ENCODE measurements around the gene RPS19.

RPS19 gene

DNA sequence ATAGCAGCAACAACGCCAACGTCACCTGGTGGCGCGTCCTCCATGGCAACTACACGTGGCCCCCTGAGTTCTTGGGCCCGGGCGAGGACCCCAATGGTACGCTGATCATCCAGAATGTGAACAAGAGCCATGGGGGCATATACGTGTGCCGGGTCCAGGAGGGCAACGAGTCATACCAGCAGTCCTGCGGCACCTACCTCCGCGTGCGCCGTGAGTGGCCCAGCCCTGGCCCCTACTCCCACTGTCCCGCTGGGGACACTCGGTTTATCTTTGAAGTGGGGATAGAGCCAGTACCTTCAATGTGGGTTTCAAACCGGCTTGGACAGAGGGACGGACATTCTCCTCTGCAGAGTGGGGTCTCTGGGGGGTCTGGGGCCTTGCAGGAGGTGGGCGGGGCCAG, 19.0 kb downstream of the RPS19 start:
- ATAC-seq: no peak

DNA sequence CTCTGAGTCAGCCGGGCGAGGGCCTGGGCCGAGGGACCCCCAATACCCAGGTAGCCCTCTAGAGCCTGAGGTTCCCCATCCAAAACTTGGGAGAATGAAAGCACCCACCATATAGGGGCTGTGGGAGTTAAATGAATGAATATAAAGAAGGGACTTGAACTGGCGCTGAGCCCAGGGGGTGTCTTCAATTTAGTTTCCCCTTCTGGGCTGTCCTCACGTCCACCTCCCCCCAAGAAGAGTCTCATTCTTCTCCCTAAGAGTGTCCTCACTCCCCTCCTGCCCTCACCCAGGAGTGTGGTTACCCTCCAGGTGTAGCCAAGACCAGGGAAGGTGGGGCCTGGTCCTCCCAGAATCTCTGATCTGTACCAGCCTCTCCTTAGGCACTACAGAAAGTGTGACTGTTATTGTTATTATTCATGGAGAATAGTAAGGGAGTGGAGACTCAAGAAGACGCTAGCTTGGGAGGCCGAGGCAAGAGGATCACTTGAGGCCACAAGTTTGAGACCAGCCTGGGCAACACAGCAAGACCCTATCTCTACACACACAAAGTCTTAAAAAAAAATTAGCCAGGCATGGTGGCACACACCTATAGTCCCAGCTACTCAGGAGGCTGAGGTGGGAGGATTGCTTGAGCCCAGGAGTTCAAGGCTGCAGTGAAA, 19.7 kb downstream of the RPS19 start:
- DNase-seq: no peak

More for the DNA sequence above, 19.0 kb downstream of the RPS19 start:
- no peak for DNase-seq

DNA sequence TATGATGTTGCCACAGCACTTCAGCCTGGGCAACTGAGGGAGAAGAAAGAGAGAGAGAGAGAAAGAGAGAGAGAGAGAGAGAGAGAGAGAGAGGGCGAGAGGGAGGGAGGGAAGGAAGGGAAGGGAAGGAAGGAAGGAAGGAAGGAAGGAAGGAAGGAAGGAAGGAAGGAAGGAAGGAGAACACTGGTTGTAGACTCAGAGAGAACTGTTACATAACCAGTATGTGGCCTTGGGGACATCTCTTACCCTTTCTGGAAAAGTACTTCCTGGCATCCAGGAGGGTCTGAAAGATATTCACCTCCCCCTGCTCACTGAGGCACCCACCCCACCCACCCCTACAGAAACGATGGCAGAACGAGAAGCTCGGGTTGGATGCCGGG, 20.3 kb downstream of the RPS19 start:
- no peak for DNase-seq
- ATAC-seq: no peak

More for the DNA sequence above, 19.7 kb downstream of the RPS19 start:
- no peak for ATAC-seq

- ATAC-seq (no peak), DNase-seq (peak; percentile 74)
Measured at GRCh38 chr19:41882568-41883462, 22.8 kb downstream of the RPS19 start, which contains the start of gene ARHGEF1. Gene ARHGEF1 (plus strand): TSS chr19:41883184. CDS start chr19:41888083, 4,899 bp downstream.

DNA sequence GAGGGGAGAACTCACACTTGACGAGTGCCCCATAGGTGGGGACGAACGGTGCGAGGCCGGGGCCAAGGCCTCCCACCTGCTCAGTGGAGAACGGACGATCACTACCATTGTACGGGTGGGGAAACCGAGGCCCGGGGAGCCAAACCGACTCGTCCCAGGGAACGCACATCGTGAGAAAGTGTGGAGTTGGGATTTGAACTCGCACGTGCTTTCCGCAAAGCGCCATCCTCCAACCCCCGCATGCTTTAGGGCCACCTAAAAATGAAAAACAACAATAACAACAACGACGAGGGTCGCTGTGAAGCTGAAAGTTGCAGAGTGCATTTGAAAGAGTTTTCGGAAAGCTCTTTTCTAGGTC, 23.4 kb downstream of the RPS19 start:
- DNase-seq (no peak), ATAC-seq (no peak)

- DNase-seq (peak; percentile 92), ATAC-seq (peak; percentile 81)
Measured at GRCh38 chr19:41883821-41884733, 24.0 kb downstream of the RPS19 start.

DNA sequence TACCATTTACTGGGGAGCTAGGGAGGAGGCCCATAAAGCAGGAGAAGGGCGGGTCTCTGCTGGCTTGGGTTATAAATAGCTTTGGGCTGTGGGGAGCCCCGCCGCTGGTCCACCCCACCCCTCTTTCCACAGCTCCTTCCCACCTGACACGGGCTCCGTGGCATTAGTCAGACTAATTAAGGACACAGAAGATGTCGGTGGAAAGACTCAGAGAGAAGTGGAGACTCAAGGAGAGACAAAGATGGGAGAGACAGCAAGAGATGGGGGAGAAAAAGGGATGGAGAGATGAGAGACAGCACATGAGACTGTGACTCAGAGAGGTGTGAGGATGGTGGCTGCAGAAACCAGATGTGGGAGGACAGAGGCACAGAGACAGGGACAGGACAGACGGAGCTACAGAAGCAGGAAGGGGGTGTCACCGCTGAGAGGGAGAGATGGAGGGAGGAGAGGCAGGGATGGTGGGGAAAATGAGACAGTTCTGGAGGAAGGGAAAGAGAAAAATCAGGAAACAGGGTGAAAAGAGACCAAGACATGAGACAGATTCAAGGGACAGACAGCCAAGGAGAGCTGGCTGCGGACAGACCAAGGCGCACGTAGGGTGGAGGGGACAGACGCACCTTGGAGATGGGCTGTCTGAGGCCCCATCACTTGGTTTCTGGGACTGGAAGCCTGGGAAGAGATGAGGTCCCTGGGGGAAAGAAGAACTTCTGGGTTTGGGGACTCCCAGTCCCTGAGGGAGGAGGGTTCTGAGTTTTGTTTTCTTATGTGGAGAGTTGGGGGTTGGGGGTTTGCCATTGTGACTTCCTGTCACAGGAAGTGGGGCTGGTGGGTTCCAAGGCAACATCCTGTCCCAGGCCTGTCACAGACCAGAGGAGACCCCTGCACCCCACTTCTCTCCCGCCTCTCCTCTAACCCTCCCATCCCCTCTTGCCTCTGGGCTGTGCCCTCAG, 27.0 kb downstream of the RPS19 start:
- peak; percentile 73 for DNase-seq
- ATAC-seq: peak; percentile 48

DNA sequence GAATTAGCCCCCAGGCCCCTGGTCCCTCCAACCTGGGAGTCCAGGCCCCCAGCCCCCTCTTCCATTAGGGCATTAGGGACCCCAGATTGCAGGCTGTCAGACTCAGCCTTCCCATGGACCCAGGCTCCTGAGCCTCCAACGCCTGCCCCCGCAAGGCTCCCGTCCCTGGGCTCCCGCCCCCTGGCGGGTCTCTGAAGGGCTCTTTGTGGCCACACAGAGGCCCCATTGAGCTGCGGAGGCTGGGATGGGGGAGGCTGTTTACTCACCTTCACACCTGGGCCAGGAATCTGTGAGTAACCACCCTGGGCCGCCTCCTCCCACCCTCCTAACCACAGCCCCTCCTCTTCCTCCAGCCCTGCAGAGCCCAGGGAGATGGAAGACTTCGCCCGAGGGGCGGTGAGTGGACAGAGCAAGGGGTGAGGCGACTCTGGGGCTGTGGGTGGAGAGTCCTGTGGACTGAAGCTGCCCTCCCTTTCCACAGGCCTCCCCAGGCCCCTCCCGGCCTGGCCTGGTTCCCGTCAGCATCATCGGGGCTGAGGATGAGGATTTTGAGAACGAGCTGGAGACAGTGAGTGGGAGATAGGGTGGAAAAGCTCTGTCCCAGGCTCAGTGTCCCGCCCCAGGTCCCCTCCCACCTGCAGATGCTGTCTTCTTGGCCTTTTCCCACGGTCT, 27.8 kb downstream of the RPS19 start:
- DNase-seq: peak; percentile 90
- ATAC-seq: peak; percentile 66

GRCh38 chr19:41888926-41889325, 28.9 kb downstream of the RPS19 start:
- ATAC-seq: no peak
- DNase-seq: no peak

DNA sequence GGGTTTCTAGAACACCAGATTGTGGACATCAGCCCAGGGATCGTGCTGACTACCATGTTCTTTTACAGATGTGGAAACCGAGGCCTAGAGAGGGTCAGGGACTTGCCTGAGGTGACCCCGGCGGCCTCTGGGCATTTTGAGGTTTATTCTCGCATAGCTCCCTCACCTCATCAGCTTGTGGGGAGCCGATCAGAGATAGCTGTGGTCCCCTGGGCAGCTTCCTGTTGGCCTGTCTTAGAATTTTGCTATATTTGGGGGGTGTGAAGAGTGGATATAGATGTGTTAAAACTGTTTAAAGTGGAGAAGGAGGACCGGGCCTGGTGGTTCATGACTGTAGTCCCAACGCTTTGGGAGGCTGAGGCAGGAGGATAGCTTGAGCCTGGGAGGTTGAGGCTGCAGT, 29.8 kb downstream of the RPS19 start:
- DNase-seq: no peak
- ATAC-seq: no peak

GRCh38 chr19:41890936-41891335, 30.9 kb downstream of the RPS19 start:
- ATAC-seq: no peak
- DNase-seq: no peak

DNA sequence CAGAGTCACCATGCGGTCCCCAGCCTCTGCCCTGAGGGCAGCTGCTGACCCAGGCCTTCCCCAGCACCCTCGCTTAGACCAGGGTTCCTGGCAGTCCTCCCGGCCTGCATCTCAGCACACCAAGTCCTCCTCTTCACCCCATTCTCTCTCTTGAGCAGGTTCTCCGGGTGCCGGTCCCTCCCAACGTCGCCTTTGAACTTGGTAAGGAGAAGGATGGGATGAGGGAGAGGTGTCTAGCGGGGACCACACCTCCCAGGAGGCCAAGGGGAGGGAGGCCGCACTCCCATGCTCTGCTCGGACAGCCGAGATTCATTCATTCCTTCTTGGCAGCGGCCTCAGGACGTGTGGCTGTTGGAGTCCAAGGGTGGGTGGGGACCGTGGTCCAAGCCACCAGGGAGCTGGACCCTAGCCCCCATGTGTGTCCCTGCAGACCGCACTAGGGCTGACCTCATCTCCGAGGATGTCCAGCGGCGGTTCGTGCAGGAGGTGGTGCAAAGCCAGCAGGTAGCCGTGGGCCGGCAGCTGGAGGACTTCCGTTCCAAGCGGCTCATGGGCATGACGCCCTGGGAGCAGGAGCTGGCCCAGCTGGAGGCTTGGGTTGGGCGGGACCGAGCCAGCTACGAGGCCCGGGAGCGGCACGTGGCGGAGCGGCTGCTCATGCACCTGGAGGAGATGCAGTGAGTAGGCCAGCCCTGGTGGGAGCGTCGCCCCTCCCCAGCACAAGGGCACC, 32.3 kb downstream of the RPS19 start:
- DNase-seq (no peak), ATAC-seq (no peak)

GRCh38 chr19:41893899-41894298, 33.8 kb downstream of the RPS19 start:
- ATAC-seq: peak; percentile 26

DNA sequence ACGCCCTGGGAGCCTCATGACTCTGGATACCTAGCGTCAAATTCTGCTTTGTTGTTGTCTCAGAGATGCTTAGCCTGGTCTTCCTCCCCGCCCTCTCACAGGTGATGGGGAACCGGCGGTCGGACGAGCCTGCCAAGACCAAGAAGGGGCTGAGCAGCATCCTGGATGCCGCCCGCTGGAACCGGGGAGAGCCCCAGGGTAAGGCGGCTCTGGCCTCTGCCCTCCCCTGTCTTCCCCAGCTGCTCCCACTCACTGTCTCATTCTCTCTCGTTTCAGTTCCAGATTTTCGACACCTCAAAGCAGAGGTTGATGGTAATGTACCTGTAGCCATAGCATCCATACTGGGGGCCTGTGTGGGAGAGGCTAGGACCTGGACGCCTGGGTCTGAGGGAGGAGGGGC, 34.3 kb downstream of the RPS19 start:
- ATAC-seq: no peak
- DNase-seq: no peak

More at GRCh38 chr19:41893899-41894298, 33.8 kb downstream of the RPS19 start:
- no peak for DNase-seq

GRCh38 chr19:41895745-41896580, 35.9 kb downstream of the RPS19 start:
- DNase-seq: peak; percentile 43

GRCh38 chr19:41896581-41896942, 36.5 kb downstream of the RPS19 start:
- ATAC-seq: no peak
- DNase-seq: no peak

More at GRCh38 chr19:41895745-41896580, 35.9 kb downstream of the RPS19 start:
- peak; percentile 64 for ATAC-seq

- ATAC-seq: no peak
Measured at GRCh38 chr19:41897181-41897580, 37.1 kb downstream of the RPS19 start.

DNA sequence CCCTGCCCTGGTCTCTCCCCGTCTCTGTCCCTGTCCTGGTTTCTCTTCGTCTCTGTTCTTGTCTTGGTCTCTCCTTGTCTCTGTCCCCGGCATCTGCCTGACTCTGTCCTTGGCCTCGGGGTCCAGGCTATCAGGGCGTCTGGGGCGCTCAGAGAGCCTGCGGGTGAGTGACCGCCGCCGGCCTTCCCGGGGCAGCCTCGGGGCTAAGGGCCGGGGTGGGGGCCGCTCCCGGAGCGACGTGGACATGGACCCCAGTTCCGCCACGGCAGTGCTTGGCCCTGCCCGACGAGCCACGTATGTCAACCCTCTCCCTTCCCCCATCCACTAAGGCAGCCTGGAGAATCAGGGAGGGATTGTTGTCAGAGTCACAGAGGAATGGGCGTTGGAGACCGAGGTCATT, 37.8 kb downstream of the RPS19 start:
- DNase-seq (no peak), ATAC-seq (no peak)

More at GRCh38 chr19:41897181-41897580, 37.1 kb downstream of the RPS19 start:
- DNase-seq: no peak

DNA sequence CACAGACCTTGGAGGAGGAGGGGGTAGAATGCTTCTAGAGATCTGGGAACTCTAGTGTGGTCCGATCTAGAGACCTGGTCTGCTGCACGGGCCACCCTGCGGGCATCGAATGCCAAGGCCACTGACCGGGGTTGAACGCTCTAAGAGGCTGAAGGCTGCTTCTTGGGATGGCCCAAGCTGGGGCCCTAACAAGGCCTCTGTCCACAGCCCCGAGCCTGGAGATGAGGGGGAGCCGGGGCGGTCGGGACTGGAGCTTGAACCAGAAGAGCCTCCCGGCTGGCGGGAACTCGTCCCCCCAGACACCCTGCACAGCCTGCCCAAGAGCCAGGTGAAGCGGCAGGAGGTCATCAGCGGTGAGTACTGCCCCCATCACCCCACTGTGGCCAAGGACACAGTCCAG, 38.2 kb downstream of the RPS19 start:
- ATAC-seq: no peak

More for the DNA sequence above, 38.2 kb downstream of the RPS19 start:
- DNase-seq: no peak

All from stimulated activated naive CD8-positive, alpha-beta T cell treated with anti-CD3 and anti-CD28 coated beads, Interleukin-15, Interleukin-2, amounts not matched to agents 100 U/mL and 50 U/mL, for 24 hours (primary cell).